ENCODE measurements around the gene CNDP1.

Gene CNDP1

GRCh38 chr18:74595431-74595830 lies 61.1 kb downstream of the CNDP1 start:
- DNase-seq: no peak

- DNase-seq: no peak
Measured at GRCh38 chr18:74597034-74597661, 62.8 kb downstream of the CNDP1 start.

GRCh38 chr18:74597662-74598349 lies 63.5 kb downstream of the CNDP1 start, which contains the start of gene ZNF407:
Gene ZNF407 (plus strand): TSS chr18:74597870. CDS start chr18:74631020, 33,150 bp downstream.
- peak; percentile 91 for DNase-seq

- peak; percentile 56 for DNase-seq
Measured at GRCh38 chr18:74598350-74599001, 64.2 kb downstream of the CNDP1 start.

- no peak for DNase-seq
Measured at GRCh38 chr18:74604361-74604760, 70.1 kb downstream of the CNDP1 start.

- DNase-seq: no peak
Measured at GRCh38 chr18:74604774-74605173, 70.5 kb downstream of the CNDP1 start.

- DNase-seq: no peak
Measured at GRCh38 chr18:74608681-74609080, 74.4 kb downstream of the CNDP1 start.

- no peak for DNase-seq
Measured at GRCh38 chr18:74609535-74609934, 75.2 kb downstream of the CNDP1 start.

- no peak for DNase-seq
Measured at GRCh38 chr18:74610051-74610615, 75.8 kb downstream of the CNDP1 start.

- no peak for DNase-seq
Measured at GRCh38 chr18:74610860-74611259, 76.6 kb downstream of the CNDP1 start.

- DNase-seq: no peak
Measured at GRCh38 chr18:74611765-74612164, 77.5 kb downstream of the CNDP1 start.

- DNase-seq: no peak
Measured at GRCh38 chr18:74613381-74613780, 79.1 kb downstream of the CNDP1 start.

GRCh38 chr18:74616494-74616893 lies 82.2 kb downstream of the CNDP1 start:
- DNase-seq: no peak

- no peak for DNase-seq
Measured at GRCh38 chr18:74617486-74617885, 83.2 kb downstream of the CNDP1 start.

- DNase-seq: no peak
Measured at GRCh38 chr18:74622072-74622471, 87.8 kb downstream of the CNDP1 start.

- peak; percentile 29 for DNase-seq
Measured at GRCh38 chr18:74623047-74623816, 88.9 kb downstream of the CNDP1 start.

- DNase-seq: no peak
Measured at GRCh38 chr18:74624466-74624865, 90.2 kb downstream of the CNDP1 start.

- no peak for DNase-seq
Measured at GRCh38 chr18:74625157-74625556, 90.9 kb downstream of the CNDP1 start.

- no peak for DNase-seq
Measured at GRCh38 chr18:74626049-74626874, 92.0 kb downstream of the CNDP1 start.

GRCh38 chr18:74630804-74631203 lies 96.5 kb downstream of the CNDP1 start:
- DNase-seq: no peak

GRCh38 chr18:74631212-74631611 lies 96.9 kb downstream of the CNDP1 start:
- no peak for DNase-seq
